HFFc6 (cell line): ENCODE results near the gene ZNF469. TPM values are rescaled to one million over a fixed set of nuclear protein-coding genes. Genes with fewer than 3 reads are reported as not detected.

Experiments used
- DNase-seq: peaks from one replicate; pipeline ENCODE4 v3.0.0-alpha.2; 2018
- H3K27ac Mint-ChIP-seq: 2 replicates; pipeline ENCODE4 v1.8.0; 2020; ENCODE audit warnings: mild to moderate bottlenecking, mixed read lengths
- H3K27me3 Mint-ChIP-seq: 2 replicates; pipeline ENCODE4 v1.8.0; 2021; ENCODE audit warnings: mild to moderate bottlenecking, moderate library complexity, mixed read lengths; ENCODE audit not compliant: insufficient read depth
- H3K36me3 Mint-ChIP-seq: 2 replicates; pipeline ENCODE4 v1.8.0; 2021; ENCODE audit warnings: low read depth, mixed read lengths
- H3K4me1 Mint-ChIP-seq: 2 replicates; pipeline ENCODE4 v1.8.0; 2020; ENCODE audit warnings: low read depth, mixed read lengths
- H3K4me3 Mint-ChIP-seq: 2 replicates; pipeline ENCODE4 v1.8.0; 2020; ENCODE audit warnings: mild to moderate bottlenecking, moderate library complexity, mixed read lengths
- H3K9me3 Mint-ChIP-seq: 2 replicates; pipeline ENCODE4 v1.8.0; 2020; ENCODE audit warnings: mild to moderate bottlenecking, mixed read lengths
- CTCF ChIP-seq: fragments of 200-600 bp; sonication (generic); IDR thresholded peaks from 2 replicates; pipeline ENCODE4 v1.5.0; 2021; ENCODE audit warnings: antibody characterized with exemption, mild to moderate bottlenecking
- total RNA-seq, 6 experiments: library from RNA; stranded (reverse); fragmentation: NEBNext Ultra II Directional; extraction: Animal tissue kit (Norgen Biotek cat#: 25700); gene quantifications; 2 replicates in 1 of 6; 3 replicates in 5 of 6; pipeline ENCODE4 v1.2.3, GENCODE V29; 2021

The ZNF469 gene
- total RNA-seq, 6 experiments from 2014 or later = 9.4 to 17.5 (median 10.1) TPM

DNA sequence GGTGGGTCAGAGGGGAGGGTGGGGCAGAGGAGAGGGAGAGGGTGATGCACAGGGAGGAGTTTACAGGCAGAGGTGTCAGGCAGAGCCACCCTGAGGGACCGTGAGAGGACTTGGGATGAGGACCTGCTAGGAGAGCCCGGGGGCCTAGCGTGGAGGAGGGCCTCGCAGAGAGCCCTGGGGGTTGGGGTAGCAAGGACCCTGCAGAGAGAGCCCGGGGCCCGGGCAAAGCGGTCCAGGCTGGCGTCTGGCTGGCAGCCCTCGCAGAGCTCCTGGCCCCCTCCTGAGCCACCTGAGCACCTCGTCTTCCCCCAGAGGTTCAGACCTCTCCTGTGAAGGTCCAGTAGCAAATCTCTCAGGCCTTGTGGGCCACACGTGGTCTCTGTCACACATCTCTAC is 42.0 kb upstream of the ZNF469 start:
- H3K27ac Mint-ChIP-seq = no peak overlapping the region
- no peak overlapping the region for H3K4me3 Mint-ChIP-seq
- DNase-seq = no peak
- TF ChIP-seq CTCF = no peak
- H3K4me1 Mint-ChIP-seq = no peaks in the 10 kb centered on the region
- peaks cover 6% of the 10 kb centered on the region for H3K27me3 Mint-ChIP-seq
- peaks cover 30% of the 10 kb centered on the region for H3K9me3 Mint-ChIP-seq
- peaks cover 31% of the 10 kb centered on the region for H3K36me3 Mint-ChIP-seq

GRCh38 chr16:88341551-88342290 is 41.0 kb upstream of the ZNF469 start:
- no peak for DNase-seq

GRCh38 chr16:88342491-88342890 is 40.3 kb upstream of the ZNF469 start:
- H3K27ac Mint-ChIP-seq = no peak overlapping the region
- DNase-seq = no peak
- TF ChIP-seq CTCF = no peak
- peaks cover 6% of the 10 kb centered on the region for H3K27me3 Mint-ChIP-seq
- no peaks in the 10 kb centered on the region for H3K4me1 Mint-ChIP-seq
- no peak overlapping the region for H3K4me3 Mint-ChIP-seq
- peaks cover 13% of the 10 kb centered on the region; the same call in 1 of the 2 replicates for H3K36me3 Mint-ChIP-seq
- H3K9me3 Mint-ChIP-seq = peaks cover 13% of the 10 kb centered on the region; the same call in 1 of the 2 replicates

More at GRCh38 chr16:88341551-88342290, 41.0 kb upstream of the ZNF469 start:
- Mint-ChIP-seq H3K4me3 (no peak overlapping the region), H3K36me3 (peaks cover 21% of the 10 kb centered on the region), H3K9me3 (peaks cover 20% of the 10 kb centered on the region), H3K4me1 (no peaks in the 10 kb centered on the region), H3K27ac (no peak overlapping the region), H3K27me3 (peaks cover 6% of the 10 kb centered on the region)
- TF ChIP-seq CTCF = no peak

GRCh38 chr16:88343271-88343791 is 39.4 kb upstream of the ZNF469 start:
- Mint-ChIP-seq H3K4me3 (no peak overlapping the region), H3K27ac (no peak overlapping the region), H3K36me3 (peaks cover 9% of the 10 kb centered on the region; the same call in 1 of the 2 replicates), H3K4me1 (no peaks in the 10 kb centered on the region), H3K9me3 (peaks cover 13% of the 10 kb centered on the region; the same call in 1 of the 2 replicates), H3K27me3 (peaks cover 6% of the 10 kb centered on the region)
- no peak for DNase-seq
- no peak for TF ChIP-seq CTCF

- Mint-ChIP-seq H3K4me1 (no peaks in the 10 kb centered on the region), H3K27me3 (peaks cover 6% of the 10 kb centered on the region), H3K9me3 (peaks cover 13% of the 10 kb centered on the region), H3K27ac (no peak overlapping the region), H3K4me3 (no peak overlapping the region), H3K36me3 (peaks cover 9% of the 10 kb centered on the region; the same call in 1 of the 2 replicates)
- no peak for TF ChIP-seq CTCF
- no peak for DNase-seq
Observed at GRCh38 chr16:88344411-88345030, 38.2 kb upstream of the ZNF469 start.
